ENCODE data around the gene SLC13A1. TPM values are rescaled to one million over a fixed set of nuclear protein-coding genes. Genes with fewer than 3 reads are reported as not detected.

Gene SLC13A1
- total and polyA plus RNA-seq, 10 donors = not detected

DNA sequence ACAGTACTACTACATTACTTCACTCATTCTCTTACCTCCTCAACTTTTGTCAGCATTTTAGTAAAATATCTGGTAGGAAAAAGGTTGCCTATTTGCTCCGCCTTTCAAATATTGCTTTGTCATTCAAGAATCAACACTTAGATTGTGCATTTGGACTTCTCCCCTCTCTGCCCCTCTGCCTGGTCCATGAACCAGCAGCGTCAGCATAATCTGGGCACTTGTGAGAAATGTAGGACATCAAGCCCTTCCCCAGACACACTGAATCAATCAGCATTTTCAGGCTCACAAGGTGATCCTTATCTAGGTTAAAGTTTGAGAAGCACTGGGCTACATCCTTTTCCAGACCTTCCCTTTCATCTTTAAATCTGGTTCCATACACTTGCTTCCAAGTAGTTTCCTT lies 16.3 kb downstream of the SLC13A1 start:
- H3K27ac ChIP-seq = no peak overlapping the region
- peaks cover 0 to 18% (median 3%) of the 10 kb centered on the region in 8 donors for H3K9me3 ChIP-seq
- TF ChIP-seq POLR2AphosphoS5 (IDR thresholded peaks at IDR 0.05) = no peak
- H3K27me3 ChIP-seq (replicated peaks in 1 of 7) = no peaks in the 10 kb centered on the region
- no peaks in the 10 kb centered on the region for H3K36me3 ChIP-seq
- 77 to 94% (median 87%) methylated on average over 2 of the region's 2 CpGs for WGBS, 5 donors
- intact Hi-C loops (cut with DNase I; ENCODE audit: low total_unique reads) = no loop called here
- no peak for DNase-seq
- H3K4me1 ChIP-seq = no peaks in the 10 kb centered on the region
- H3K4me3 ChIP-seq = no peak overlapping the region

DNA sequence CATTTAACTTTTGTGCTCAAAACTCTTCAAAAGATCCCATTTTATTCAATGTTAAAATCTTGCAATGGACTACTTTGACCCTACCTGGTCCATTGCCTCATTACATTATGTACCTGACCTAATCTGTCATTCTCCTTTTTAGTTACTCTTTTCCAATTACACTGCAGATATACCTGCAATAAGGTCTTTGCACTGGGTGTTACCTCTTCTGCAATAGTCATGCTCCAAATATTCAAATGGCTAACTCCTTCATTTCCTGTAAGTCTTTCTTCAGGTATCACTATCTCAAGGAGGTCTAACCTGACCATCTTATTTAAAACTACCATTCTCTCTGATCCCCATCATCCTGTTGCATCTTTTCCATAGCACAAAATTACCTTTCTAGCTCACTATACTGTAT lies 22.3 kb downstream of the SLC13A1 start:
- no peak for DNase-seq
- Histone ChIP-seq H3K36me3 (no peaks in the 10 kb centered on the region), H3K27ac (no peak overlapping the region), H3K4me1 (no peaks in the 10 kb centered on the region), H3K9me3 (peaks cover 0 to 4% (median 0%) of the 10 kb centered on the region in 8 donors), H3K27me3 (replicated peaks in 1 of 7) (no peaks in the 10 kb centered on the region), H3K4me3 (no peak overlapping the region)
- TF ChIP-seq POLR2AphosphoS5 (IDR thresholded peaks at IDR 0.05) = no peak
- no peak for TF ChIP-seq POLR2A (IDR thresholded peaks at IDR 0.05)
- TF ChIP-seq, protein P1, sequence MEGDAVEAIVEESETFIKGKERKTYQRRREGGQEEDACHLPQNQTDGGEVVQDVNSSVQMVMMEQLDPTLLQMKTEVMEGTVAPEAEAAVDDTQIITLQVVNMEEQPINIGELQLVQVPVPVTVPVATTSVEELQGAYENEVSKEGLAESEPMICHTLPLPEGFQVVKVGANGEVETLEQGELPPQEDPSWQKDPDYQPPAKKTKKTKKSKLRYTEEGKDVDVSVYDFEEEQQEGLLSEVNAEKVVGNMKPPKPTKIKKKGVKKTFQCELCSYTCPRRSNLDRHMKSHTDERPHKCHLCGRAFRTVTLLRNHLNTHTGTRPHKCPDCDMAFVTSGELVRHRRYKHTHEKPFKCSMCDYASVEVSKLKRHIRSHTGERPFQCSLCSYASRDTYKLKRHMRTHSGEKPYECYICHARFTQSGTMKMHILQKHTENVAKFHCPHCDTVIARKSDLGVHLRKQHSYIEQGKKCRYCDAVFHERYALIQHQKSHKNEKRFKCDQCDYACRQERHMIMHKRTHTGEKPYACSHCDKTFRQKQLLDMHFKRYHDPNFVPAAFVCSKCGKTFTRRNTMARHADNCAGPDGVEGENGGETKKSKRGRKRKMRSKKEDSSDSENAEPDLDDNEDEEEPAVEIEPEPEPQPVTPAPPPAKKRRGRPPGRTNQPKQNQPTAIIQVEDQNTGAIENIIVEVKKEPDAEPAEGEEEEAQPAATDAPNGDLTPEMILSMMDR (IDR thresholded peaks at IDR 0.05 in 8 of 11, conservative IDR thresholded peaks at IDR 0.05 in 3 of 11) = no peak
- intact Hi-C loops (cut with DNase I; ENCODE audit: low total_unique reads) = no loop called here

DNA sequence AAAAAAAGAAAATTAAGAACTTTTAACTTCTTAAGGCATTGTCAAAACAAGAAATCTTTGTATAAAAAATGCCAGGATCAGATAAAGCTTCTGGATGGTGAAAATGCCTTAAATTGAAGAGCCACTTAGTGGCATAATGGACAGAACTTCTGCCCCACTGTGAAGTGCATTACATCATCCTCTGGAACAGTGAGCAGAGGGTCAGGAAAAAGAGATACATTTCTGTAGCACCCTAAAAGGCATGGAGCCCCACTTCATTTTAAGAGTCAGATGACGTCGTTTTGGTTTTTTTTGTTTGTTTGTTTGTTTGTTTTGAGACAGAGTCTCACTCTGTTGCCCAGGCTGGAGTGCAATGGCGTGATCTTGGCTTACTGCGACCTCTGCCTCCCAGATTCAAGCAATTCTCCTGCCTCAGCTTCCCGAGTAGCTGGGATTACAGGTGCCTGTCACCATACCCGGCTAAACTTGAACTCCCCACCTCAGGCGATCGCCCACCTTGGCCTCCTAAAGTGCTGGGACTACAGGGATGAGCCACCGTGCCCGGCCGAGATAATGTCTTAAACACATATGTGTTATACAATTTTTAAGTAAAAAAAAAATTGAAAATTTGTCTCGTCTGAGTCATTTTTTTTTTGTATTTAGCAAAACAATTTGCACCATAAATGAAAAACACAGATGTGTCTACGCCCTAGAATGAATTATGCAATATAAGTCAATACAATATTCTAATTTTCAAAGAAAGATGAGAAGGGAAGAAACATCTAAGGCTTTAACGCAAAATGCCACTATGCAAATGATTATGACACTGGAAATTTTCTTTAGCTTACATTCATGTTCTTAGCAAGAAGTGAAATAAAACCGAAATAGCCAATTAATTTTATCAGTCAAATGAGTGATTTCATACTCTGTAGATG lies 29.2 kb downstream of the SLC13A1 start:
- DNase-seq = no peak

DNA sequence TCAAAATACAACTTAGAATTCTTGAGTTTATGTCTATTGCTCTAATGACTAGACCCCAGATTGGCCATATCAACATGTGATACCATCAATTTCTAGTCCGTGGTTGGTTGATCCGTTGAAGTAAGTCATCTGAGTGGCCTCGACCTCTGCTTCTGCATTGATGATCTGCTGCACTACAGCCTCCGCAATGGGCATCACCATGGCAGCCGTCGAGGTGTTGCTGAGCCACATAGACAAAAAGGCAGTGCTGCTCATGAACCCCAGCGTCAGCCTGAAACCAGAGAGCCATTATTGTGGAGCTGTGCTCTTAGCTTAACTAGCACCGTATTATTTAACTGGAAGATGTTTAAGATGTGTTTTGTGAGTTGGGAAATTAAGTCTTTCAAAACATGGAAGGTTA lies 30.7 kb downstream of the SLC13A1 start:
- Histone ChIP-seq H3K27ac (no peak overlapping the region), H3K27me3 (replicated peaks in 1 of 7) (no peaks in the 10 kb centered on the region), H3K4me3 (no peak overlapping the region), H3K4me1 (no peaks in the 10 kb centered on the region), H3K9me3 (no peaks in the 10 kb centered on the region), H3K36me3 (no peaks in the 10 kb centered on the region)
- intact Hi-C loops (cut with DNase I; ENCODE audit: low total_unique reads) = no loop called here
- WGBS, 5 donors = 80 to 88% (median 85%) methylated on average over 8 of the region's 8 CpGs
- TF ChIP-seq, protein P1 (IDR thresholded peaks at IDR 0.05 in 8 of 11, conservative IDR thresholded peaks at IDR 0.05 in 3 of 11) = no peak
- no peak for TF ChIP-seq POLR2AphosphoS5 (IDR thresholded peaks at IDR 0.05)
- TF ChIP-seq POLR2A (IDR thresholded peaks at IDR 0.05) = no peak
- no peak for DNase-seq

More for the DNA sequence above, 29.2 kb downstream of the SLC13A1 start:
- WGBS, 5 donors = 83 to 91% (median 87%) methylated on average over 15 of the region's 15 CpGs
- Histone ChIP-seq H3K27me3 (replicated peaks in 1 of 7) (no peaks in the 10 kb centered on the region), H3K9me3 (peaks cover 0 to 4% (median 0%) of the 10 kb centered on the region in 8 donors), H3K27ac (no peak overlapping the region), H3K4me3 (no peak overlapping the region), H3K36me3 (no peaks in the 10 kb centered on the region), H3K4me1 (no peaks in the 10 kb centered on the region)
- TF ChIP-seq POLR2A (IDR thresholded peaks at IDR 0.05) (no peak), POLR2AphosphoS5 (IDR thresholded peaks at IDR 0.05) (no peak)
- intact Hi-C loops (cut with DNase I; ENCODE audit: low total_unique reads) = no loop called here

DNA sequence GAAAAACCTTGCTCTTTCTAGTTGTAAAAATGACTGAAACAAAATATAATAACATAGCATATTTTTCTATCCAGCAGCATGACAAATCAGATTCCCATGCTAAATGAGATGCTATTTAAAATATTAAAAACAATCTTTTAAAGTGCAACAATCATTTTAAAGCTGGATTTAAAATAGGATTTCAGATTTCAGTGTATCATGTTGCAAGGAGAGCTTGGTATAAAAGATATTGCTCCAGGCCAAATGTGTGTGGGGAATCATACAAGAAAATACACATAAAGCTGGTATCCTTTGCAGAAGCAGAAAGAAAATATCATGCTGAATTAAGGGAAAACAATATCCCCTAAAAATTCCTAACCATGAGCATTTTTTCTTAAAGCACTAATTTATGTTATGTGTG lies 42.2 kb downstream of the SLC13A1 start:
- Histone ChIP-seq H3K9me3 (no peaks in the 10 kb centered on the region), H3K27ac (no peak overlapping the region), H3K4me3 (no peak overlapping the region), H3K27me3 (replicated peaks in 1 of 7) (no peaks in the 10 kb centered on the region), H3K36me3 (no peaks in the 10 kb centered on the region), H3K4me1 (no peaks in the 10 kb centered on the region)
- DNase-seq = no peak
- TF ChIP-seq POLR2A (IDR thresholded peaks at IDR 0.05) (no peak), POLR2AphosphoS5 (IDR thresholded peaks at IDR 0.05) (no peak)
- TF ChIP-seq, protein P1 (IDR thresholded peaks at IDR 0.05 in 8 of 11, conservative IDR thresholded peaks at IDR 0.05 in 3 of 11) = no peak
- intact Hi-C loops (cut with DNase I; ENCODE audit: low total_unique reads) = no loop called here

Data from spleen (tissue), 11 donors.